Sigmoid colon (tissue), 4 donors: ENCODE data around the gene UBTD1.

Source experiments
- CTCF ChIP-seq, 4 experiments: fragments of 450-650 bp in 3 of 4; fragments of 200-600 bp in 1 of 4; IDR thresholded peaks; one replicate each; pipeline ENCODE4 v1.5.1; 2016 to 2019; ENCODE audit warnings: antibody characterized with exemption in 4 of 4, mild to moderate bottlenecking in 3 of 4, moderate library complexity in 2 of 4
- EP300 ChIP-seq, 4 donors: sonication (generic); formaldehyde crosslinking; IDR thresholded peaks; one replicate each; pipeline ENCODE4 v1.6.1; 2017; ENCODE audit warnings: antibody characterized with exemption in 4 of 4
- POLR2A ChIP-seq, 2 donors: fragments of 450-650 bp; IDR thresholded peaks; one replicate each; pipeline ENCODE4 v1.6.1; 2016; ENCODE audit warnings: antibody characterized with exemption in 2 of 2, mild to moderate bottlenecking in 2 of 2, moderate library complexity in 2 of 2
- POLR2AphosphoS5 ChIP-seq, 4 donors: sonication (generic); formaldehyde crosslinking; IDR thresholded peaks; one replicate each; pipeline ENCODE4 v1.6.1; 2017; ENCODE audit warnings: antibody characterized with exemption in 4 of 4

DNA sequence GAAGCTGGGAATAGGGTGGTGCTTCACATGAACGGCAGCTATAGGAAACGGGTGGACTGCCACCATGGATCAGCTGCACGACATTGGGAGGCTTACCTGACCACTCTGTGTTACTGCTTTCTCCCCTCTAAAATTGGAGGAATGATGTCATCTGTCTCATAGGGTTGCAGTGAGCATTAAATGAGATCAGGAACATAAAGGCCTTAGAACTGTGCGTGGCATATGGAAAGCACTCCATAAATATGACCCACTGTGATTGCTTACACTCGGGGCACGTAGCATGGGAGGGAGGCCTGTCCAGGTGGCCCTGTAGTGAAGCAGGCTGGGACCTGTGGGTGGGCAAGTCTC is 100.5 kb downstream of the UBTD1 start:
- TF ChIP-seq EP300 (IDR thresholded peaks at IDR 0.05), result no peak
- no peak for TF ChIP-seq CTCF (IDR thresholded peaks at IDR 0.05)
- TF ChIP-seq POLR2A (IDR thresholded peaks at IDR 0.05), result no peak
- no peak for TF ChIP-seq POLR2AphosphoS5 (IDR thresholded peaks at IDR 0.05)
